ENCODE data around the gene TSPAN9.

DNA sequence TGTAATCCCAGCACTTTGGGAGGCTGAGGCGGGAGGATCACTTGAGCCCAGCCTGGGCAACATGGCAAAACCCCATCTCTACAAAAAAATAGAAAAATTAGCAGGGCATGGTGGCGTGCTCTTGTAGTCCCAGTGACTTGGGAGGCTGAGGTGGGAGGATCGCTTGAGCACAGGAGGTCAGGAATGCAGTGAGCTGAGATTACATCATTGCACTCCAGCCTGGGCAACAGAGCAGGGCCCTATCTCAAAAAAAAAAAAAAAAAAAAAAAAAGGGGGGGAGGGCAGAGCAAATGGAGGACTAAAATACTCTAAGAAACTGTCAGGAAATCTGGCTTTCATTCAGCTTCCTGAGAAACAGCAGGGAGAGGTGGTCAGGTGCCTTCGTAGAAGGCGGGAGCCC, 31.7 kb upstream of the TSPAN9 start:
- no peak for TF ChIP-seq CTCF (conservative IDR thresholded peaks at IDR 0.05; ENCODE audit: low read depth in 2 of 2)
- no peak for TF ChIP-seq EZH2 (IDR thresholded peaks at IDR 0.05; ENCODE audit: low read depth, unreplicated experiment)
- no peak for TF ChIP-seq POLR2AphosphoS5 (IDR thresholded peaks at IDR 0.05; ENCODE audit: low read depth)
- no peak for TF ChIP-seq REST (IDR thresholded peaks at IDR 0.05; ENCODE audit: unreplicated experiment)
- TF ChIP-seq CREB1 (CRISPR knock-in tag; IDR thresholded peaks at IDR 0.05; ENCODE audit: low read depth), result no peak
- no peak for TF ChIP-seq JUNB (IDR thresholded peaks at IDR 0.05; ENCODE audit: unreplicated experiment)
- TF ChIP-seq EZH2phosphoT487 (IDR thresholded peaks at IDR 0.05; ENCODE audit: unreplicated experiment), result no peak
